ENCODE data around the gene SH2D4B. TPM values are rescaled to one million over a fixed set of nuclear protein-coding genes. Genes with fewer than 3 reads are reported as not detected.

SH2D4B gene
- total RNA-seq, 1 experiment from 2014 or later, result 0.08 TPM

DNA sequence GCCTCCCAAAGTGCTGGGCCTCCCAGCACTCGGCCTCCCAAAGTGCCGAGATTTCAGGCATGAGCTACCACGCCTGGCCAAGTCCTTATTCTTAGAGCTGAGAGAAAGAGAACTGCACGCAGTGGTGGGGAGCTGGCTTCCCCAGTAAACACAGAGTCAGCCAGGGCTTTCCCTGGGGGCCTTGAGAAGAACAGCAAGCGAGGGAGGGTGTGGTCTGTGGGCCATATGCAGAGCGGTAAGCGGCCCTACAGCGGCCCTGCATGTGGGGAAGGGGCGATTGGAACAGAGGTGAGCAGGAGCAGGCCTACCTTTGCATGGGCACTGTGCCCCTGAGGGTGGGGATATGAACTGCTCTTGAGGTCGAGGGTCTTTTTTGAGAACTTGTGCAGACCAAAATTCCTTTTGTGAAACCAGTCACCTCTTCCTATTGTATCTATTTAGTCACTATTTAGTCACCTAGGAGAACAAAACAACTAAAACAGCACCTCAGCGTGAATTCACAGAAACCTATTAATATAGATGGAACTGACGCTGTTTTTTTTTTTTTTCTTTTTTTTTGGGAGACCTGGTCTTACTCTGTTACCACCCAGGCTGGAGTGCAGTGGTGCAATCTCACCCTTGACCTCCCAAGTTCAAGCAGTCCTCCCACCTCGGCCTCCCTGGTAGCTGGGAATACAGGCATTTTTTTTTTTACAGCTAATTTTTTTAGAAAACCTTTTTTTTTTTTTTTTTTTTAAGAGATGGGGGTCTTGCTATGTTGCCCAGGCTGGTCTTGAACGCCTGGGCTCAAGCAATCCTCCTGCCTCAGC is 36.9 kb upstream of the SH2D4B start:
- peak; percentile 77 to 80 for DNase-seq (ENCODE audit: low read depth in 1 of 2, low spot score in 2 of 2)
- H3K27me3 ChIP-seq (replicated peaks), result no peaks in the 10 kb centered on the region
- peak overlapping the region; percentile 74 for H3K27ac ChIP-seq
- no peaks in the 10 kb centered on the region for H3K9me3 ChIP-seq (replicated peaks)
- peaks cover 51% of the 10 kb centered on the region for H3K36me3 ChIP-seq
- no peak overlapping the region for H3K4me3 ChIP-seq
- H3K4me1 ChIP-seq (replicated peaks), result peaks cover 88% of the 10 kb centered on the region

DNA sequence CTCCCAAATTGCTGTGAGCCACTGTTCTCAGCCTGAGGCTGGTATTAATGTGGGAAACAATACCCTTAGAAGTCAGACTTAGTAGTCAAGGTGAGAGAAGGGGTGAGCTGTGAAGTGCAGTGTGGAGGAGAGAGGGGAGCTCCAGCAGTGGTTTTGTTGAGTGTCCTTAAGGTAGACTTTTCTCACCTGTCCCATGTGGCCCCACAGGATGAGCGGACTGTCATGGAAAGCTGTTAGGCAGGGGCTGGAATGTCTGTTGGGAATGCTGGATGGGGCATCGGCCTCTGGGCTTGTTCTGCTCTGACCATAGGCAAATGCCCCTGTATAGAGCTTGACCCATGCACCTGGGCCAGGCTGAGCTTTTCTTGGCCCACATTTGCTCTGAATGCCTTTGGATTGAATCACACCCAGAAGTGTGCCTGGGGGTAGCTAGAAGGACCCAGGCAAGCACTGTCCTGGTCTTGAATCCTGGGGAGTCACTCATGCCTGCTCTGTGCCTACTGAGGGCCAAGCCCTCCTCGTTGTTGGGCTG is 36.3 kb upstream of the SH2D4B start:
- Histone ChIP-seq H3K27me3 (replicated peaks) (no peaks in the 10 kb centered on the region), H3K4me1 (replicated peaks) (peaks cover 93% of the 10 kb centered on the region), H3K27ac (peak overlapping the region; percentile 74), H3K4me3 (no peak overlapping the region), H3K9me3 (replicated peaks) (no peaks in the 10 kb centered on the region), H3K36me3 (peaks cover 49% of the 10 kb centered on the region)
- DNase-seq (ENCODE audit: low read depth in 1 of 2, low spot score in 2 of 2), result no peak

DNA sequence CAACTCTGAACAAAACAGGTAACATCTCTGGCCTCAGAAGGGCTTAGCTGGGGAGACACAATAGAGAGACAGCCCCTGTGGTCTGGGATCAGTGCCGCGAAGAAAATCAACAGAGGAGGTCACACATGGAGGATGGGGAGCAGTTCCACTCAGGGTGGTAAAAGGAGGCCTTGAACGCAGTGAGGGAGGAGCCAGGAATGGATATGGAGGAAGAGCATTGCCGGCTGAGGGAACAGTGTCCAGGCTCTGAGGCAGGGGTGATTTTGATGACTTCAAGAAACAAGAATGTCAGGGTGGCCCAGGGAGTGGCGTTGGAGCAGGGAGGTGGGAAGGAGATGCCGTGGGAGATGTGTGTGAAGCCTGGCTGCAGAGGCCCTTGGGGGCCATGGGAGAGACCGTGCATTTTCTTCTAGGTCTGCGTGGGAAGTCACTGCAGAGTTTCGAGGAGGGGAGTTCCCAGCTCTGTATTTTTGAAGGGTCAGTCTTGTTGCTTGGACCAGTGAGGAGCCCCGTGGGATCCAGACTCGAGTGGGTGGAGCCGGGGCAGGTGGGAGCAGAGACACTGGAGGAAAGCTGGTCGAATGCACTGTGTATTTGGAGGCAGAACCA is 35.7 kb upstream of the SH2D4B start:
- DNase-seq (ENCODE audit: low read depth in 1 of 2, low spot score in 2 of 2), result peak; percentile 80 to 82
- peak overlapping the region; percentile 74 for H3K27ac ChIP-seq
- peaks cover 47% of the 10 kb centered on the region for H3K36me3 ChIP-seq
- no peaks in the 10 kb centered on the region for H3K27me3 ChIP-seq (replicated peaks)
- H3K4me3 ChIP-seq, result no peak overlapping the region
- H3K9me3 ChIP-seq (replicated peaks), result no peaks in the 10 kb centered on the region
- H3K4me1 ChIP-seq (replicated peaks), result peaks cover 98% of the 10 kb centered on the region

DNA sequence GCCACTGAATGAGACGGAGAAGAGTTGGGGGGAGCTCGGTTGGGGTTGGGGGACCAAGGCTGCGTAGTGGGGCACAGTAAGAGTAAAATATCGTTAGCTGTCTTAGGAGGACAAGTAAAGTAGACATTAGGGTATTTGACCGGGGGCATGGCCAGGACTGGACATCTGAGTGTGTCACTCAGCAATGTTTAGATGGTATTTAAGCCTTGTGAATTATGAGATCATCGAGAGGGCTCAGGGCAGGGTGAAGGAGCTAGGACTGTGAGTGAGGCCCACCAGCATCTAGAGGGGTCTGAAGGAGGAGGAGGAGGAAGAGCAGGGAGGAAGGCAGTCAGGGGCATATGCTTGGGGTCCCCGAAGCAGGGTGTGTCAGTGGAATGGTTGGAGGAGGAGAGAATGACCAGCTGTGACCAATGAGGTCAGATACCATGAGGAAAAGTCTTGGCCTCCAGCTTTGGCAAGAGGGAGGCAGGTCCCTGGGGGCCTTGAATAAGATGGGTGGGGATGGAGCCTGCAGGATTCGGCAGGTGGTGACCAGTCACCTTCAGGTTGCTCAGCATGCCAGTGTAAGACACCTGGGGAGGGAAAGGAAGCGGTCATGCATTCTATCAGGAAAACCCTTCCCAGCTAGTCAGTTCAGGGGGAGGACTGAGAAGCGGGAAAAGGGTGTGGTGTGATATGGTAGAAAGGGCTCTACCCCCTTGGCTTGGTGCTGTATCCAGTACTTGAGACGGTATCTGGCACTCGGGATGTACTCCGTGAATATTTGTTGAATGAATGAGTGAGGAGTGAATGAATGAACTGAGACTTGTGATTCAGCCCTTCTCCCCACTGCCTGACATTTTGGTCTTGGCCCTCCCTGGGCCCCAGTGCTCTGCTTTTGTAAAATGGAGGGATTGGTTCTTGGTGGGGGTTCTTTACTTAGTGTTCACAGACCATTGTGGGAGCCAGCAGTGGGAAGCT is 34.8 kb upstream of the SH2D4B start:
- H3K9me3 ChIP-seq (replicated peaks), result no peaks in the 10 kb centered on the region
- peaks cover 46% of the 10 kb centered on the region for H3K36me3 ChIP-seq
- no peak for DNase-seq (ENCODE audit: low read depth in 1 of 2, low spot score in 2 of 2)
- H3K4me1 ChIP-seq (replicated peaks), result peaks cover 96% of the 10 kb centered on the region
- peak overlapping the region; percentile 74 for H3K27ac ChIP-seq
- H3K4me3 ChIP-seq, result no peak overlapping the region
- H3K27me3 ChIP-seq (replicated peaks), result no peaks in the 10 kb centered on the region

DNA sequence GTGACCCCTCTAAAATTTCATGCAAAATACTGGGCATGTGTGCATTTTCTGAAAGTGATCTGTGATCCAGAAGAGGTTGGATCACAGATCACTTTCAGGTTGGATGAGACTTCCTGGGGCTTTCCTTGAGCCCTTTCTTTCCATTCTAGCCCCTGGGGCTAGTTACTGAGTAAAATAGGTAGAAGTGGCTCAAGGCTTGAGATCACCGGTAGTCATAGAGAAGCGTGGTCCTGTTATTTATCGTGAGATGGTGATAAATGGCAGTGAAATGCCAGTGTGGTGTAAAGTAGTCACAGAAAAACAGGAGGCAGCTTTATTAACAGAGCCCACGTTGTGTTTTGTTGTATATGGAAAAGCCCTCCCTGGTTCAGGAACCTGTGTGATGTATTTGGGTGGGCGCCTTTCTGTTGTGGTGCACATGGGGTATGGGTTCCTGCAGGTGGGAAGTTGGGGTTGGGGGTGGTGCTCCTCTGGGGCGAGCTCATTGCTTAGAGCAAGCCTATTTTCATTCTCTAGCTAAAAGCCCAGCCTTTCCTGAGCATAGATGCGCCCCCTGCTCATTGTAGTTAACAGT is 34.0 kb upstream of the SH2D4B start:
- DNase-seq (ENCODE audit: low read depth in 1 of 2, low spot score in 2 of 2), result no peak
- H3K9me3 ChIP-seq (replicated peaks), result no peaks in the 10 kb centered on the region
- H3K4me3 ChIP-seq, result no peak overlapping the region
- H3K4me1 ChIP-seq (replicated peaks), result peaks cover 94% of the 10 kb centered on the region
- H3K27ac ChIP-seq, result peak overlapping the region; percentile 74; the same call in 1 of the 2 replicates
- peaks cover 45% of the 10 kb centered on the region for H3K36me3 ChIP-seq
- no peaks in the 10 kb centered on the region for H3K27me3 ChIP-seq (replicated peaks)

DNA sequence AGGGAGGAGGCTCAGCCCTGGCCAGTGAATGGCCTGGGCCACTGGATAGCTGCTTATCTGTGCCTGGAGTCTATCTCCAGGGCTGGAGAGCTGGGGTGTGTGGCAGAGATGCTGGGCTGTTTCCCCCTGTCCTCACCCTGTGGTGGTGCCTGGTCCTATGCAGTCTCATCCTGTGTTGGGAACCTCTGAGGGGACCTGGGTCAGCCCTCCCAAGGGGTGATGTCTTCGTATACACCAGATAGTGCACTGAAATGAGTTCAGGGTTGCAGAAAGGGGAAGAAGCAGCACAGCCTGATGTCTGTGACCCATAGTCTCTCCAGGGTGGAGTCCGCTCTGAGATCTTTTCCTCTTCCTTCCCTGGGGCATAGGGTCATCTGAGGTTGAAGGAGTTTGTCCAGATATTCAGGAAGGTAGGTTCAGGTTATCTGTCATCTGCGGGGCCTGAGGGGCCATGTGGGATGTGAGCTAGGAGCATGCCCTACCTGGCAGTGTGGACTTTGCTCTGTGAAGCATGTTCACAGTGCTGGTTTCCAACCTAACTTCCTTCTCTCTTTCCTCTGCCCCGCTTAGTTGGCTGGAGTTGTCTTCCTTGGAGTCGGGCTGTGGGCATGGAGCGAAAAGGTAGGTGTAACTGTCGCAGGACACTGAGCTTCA is 33.4 kb upstream of the SH2D4B start:
- Histone ChIP-seq H3K36me3 (peaks cover 47% of the 10 kb centered on the region), H3K27ac (no peak overlapping the region), H3K4me1 (replicated peaks) (peaks cover 94% of the 10 kb centered on the region), H3K4me3 (no peak overlapping the region), H3K27me3 (replicated peaks) (no peaks in the 10 kb centered on the region), H3K9me3 (replicated peaks) (no peaks in the 10 kb centered on the region)
- DNase-seq (ENCODE audit: low read depth in 1 of 2, low spot score in 2 of 2), result no peak

DNA sequence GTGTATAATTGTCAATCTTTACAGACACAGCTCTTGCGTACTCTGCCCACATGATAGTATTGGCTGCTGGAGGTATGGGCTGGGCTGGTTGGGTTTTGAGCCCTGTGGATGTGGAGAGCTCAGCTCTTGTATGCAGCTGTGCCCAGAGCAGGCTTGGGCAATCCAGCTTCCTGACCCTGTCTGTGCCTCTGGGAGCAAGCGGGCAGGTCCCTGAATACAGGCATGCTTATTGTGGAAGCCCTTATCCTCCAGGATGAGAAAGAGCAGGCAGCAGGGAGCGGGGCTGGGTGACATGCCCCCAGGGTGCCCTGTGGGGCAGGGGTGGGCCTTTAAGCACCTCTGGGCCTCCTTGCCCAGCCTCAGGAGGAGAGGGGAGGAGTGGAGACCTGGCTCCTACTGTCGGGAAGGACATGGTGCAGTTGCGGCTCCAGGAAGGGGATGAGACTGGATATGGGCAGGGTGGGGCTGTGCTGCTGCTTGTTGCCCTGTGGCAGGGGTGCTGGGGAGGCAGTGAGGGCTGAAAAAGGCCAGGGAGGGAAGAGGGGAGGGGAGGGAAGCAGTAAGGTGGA is 32.7 kb upstream of the SH2D4B start:
- peaks cover 94% of the 10 kb centered on the region for H3K4me1 ChIP-seq (replicated peaks)
- H3K27me3 ChIP-seq (replicated peaks), result no peaks in the 10 kb centered on the region
- no peaks in the 10 kb centered on the region for H3K9me3 ChIP-seq (replicated peaks)
- no peak overlapping the region for H3K4me3 ChIP-seq
- no peak for DNase-seq (ENCODE audit: low read depth in 1 of 2, low spot score in 2 of 2)
- peaks cover 42% of the 10 kb centered on the region for H3K36me3 ChIP-seq
- peak overlapping the region; percentile 97 for H3K27ac ChIP-seq

DNA sequence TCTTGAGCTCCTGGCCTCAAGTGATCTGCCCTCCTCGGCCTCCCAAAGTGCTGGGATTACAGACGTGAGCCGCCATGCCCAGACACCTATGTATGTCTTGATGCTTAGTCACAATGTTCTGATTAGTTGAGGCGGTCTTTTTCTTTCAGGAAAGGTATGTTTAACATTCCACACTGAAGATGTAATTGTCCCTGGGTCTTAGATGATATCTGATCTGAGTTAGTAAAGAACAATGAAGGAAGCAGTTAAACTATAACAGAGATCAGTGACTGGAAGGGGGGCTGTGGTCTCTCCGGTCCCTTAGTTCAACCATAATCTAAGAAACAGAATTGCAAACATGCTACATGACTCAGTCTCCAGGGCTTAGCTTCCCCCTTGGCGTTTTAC is 31.5 kb upstream of the SH2D4B start:
- Histone ChIP-seq H3K27ac (peak overlapping the region; percentile 97), H3K4me1 (replicated peaks) (peaks cover 94% of the 10 kb centered on the region)

DNA sequence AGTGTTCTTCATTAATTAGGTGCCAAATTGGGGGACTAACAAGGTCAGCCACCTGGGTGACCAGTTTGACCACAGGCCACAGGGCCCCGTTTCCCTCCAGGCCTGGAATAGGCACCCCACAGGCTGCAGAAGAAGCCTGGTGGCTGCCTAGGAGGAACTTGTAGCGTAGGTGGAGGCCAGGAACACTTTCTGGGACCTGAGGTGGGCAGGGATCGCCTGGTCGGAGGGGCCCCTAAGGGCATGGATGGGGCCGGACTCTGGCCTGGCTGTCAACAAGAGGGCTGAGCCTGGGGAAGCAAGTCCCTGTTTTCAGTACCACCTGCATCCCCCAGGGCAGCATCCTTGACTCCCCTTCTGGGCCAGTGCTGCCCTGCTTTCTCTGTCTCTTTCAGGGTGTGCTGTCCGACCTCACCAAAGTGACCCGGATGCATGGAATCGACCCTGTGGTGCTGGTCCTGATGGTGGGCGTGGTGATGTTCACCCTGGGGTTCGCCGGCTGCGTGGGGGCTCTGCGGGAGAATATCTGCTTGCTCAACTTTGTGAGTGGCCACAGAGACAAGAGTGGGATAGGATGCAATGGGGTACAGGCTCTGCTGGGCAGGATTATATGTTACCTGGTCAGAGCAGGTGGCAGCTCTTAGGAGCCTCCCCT is 30.7 kb upstream of the SH2D4B start:
- peaks cover 87% of the 10 kb centered on the region for H3K4me1 ChIP-seq (replicated peaks)
- H3K36me3 ChIP-seq, result peaks cover 60% of the 10 kb centered on the region
- peak overlapping the region; percentile 97 for H3K27ac ChIP-seq
- H3K9me3 ChIP-seq (replicated peaks), result no peaks in the 10 kb centered on the region
- H3K27me3 ChIP-seq (replicated peaks), result no peaks in the 10 kb centered on the region
- H3K4me3 ChIP-seq, result no peak overlapping the region
- DNase-seq (ENCODE audit: low read depth in 1 of 2, low spot score in 2 of 2), result no peak

More for the DNA sequence above, 31.5 kb upstream of the SH2D4B start:
- peak; percentile 82 to 97 for DNase-seq (ENCODE audit: low read depth in 1 of 2, low spot score in 2 of 2)
- H3K9me3 ChIP-seq (replicated peaks), result no peaks in the 10 kb centered on the region
- H3K27me3 ChIP-seq (replicated peaks), result no peaks in the 10 kb centered on the region
- H3K36me3 ChIP-seq, result peaks cover 52% of the 10 kb centered on the region
- no peak overlapping the region for H3K4me3 ChIP-seq

DNA sequence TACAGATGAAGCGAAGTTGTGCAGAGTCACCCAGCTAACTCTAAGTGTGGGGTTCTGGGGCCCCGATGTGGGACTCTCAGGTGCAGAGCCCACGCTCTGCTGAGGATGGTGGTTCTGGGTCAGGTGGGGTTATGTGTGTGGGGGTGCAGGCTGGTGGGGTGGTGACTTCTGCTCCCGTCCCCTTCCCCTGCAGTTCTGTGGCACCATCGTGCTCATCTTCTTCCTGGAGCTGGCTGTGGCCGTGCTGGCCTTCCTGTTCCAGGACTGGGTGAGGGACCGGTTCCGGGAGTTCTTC is 28.6 kb upstream of the SH2D4B start:
- no peak for DNase-seq (ENCODE audit: low read depth in 1 of 2, low spot score in 2 of 2)
- Histone ChIP-seq H3K9me3 (replicated peaks) (no peaks in the 10 kb centered on the region), H3K4me3 (no peak overlapping the region), H3K36me3 (peaks cover 77% of the 10 kb centered on the region), H3K27ac (peak overlapping the region; percentile 44), H3K4me1 (replicated peaks) (peaks cover 66% of the 10 kb centered on the region), H3K27me3 (replicated peaks) (no peaks in the 10 kb centered on the region)

DNA sequence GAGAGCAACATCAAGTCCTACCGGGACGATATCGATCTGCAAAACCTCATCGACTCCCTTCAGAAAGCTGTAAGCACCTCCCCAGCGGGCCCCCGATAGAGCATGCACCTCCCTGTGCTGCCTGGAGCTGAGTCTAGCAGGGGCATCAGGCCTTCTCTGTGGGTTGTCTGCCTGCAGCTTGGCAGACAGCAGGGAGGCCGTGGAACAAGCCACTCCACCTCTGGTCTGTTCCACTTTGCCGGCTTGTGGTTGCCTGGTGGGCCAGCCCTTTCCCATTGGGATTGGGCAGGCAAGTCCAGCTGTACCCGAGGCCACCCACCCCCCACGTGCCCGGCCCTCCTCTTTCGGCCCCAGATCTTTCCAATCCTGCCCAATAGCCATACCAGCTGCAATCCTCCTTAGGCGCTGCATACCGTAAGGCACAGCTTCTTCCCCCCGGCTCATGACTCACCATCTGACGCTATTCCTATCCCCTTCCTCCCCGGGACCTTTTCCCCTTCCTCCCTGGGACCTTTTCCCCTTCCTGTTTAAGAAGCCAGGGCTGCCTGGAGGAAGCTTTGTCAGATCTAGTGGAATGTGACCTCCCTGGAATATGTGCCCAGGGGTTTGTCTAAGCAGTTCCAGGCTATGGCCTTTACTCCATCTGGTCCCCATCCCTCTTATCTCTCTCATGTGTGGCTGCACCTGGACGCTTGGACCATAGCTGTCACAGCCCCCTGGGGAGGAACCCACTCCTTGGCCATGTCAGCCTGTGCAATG is 28.1 kb upstream of the SH2D4B start:
- Histone ChIP-seq H3K27ac (peak overlapping the region; percentile 44), H3K4me3 (no peak overlapping the region), H3K36me3 (peaks cover 77% of the 10 kb centered on the region), H3K9me3 (replicated peaks) (no peaks in the 10 kb centered on the region), H3K4me1 (replicated peaks) (peaks cover 60% of the 10 kb centered on the region), H3K27me3 (replicated peaks) (no peaks in the 10 kb centered on the region)
- peak; percentile 94 to 95 for DNase-seq (ENCODE audit: low read depth in 1 of 2, low spot score in 2 of 2)

DNA sequence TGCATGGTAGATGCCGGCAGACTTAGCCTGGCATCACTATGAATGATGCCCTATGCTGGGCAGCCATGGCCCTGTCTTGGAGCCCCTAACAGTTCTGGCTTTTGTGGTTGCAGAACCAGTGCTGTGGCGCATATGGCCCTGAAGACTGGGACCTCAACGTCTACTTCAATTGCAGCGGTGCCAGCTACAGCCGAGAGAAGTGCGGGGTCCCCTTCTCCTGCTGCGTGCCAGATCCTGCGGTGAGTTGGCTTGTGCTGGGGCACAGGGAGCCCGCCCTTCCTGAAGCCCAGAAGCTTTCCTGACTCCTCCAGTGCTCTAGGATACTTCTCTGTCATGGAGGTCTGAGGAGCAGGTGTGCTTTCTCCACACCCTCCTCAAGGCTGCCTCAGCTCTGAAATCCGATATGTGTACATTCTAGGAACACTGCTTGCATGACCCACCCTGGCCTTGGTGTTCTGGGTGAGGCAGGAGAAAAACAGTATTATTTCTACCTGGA is 25.6 kb upstream of the SH2D4B start:
- H3K27ac ChIP-seq, result no peak overlapping the region
- no peak for DNase-seq (ENCODE audit: low read depth in 1 of 2, low spot score in 2 of 2)
- H3K36me3 ChIP-seq, result peaks cover 87% of the 10 kb centered on the region
- H3K4me1 ChIP-seq (replicated peaks), result peaks cover 37% of the 10 kb centered on the region
- no peaks in the 10 kb centered on the region for H3K9me3 ChIP-seq (replicated peaks)
- H3K4me3 ChIP-seq, result no peak overlapping the region
- no peaks in the 10 kb centered on the region for H3K27me3 ChIP-seq (replicated peaks)

All from SJSA1 (cell line).